ENCODE results near the gene COLEC11.

- TF ChIP-seq ZNF24 (IDR thresholded peaks at IDR 0.05) (no peak), MEF2A (IDR thresholded peaks at IDR 0.05; ENCODE audit: insufficient read depth, low read depth, low read length) (no peak), MLLT1 (IDR thresholded peaks at IDR 0.05) (no peak), SKIL (IDR thresholded peaks at IDR 0.05; ENCODE audit: low read depth, poor library complexity, severe bottlenecking) (no peak), ZNF274 (IDR thresholded peaks at IDR 0.05; ENCODE audit: insufficient read depth, insufficient read length) (no peak), KAT2A (conservative IDR thresholded peaks at IDR 0.05; ENCODE audit: control insufficient read depth, low read depth, low read length) (no peak), EZH2 (IDR thresholded peaks at IDR 0.05; ENCODE audit: borderline replicate concordance, control insufficient read depth, low read depth, low read length) (no peak), CTCF (IDR thresholded peaks at IDR 0.05 in 2 of 3, conservative IDR thresholded peaks at IDR 0.05 in 1 of 3; ENCODE audit: control insufficient read depth in 2 of 3, extremely low read depth in 1 of 3, insufficient read depth in 1 of 3, low read depth in 3 of 3, low read length in 3 of 3) (no peak), SUZ12 (IDR thresholded peaks at IDR 0.05; ENCODE audit: unreplicated experiment) (no peak), USF2 (IDR thresholded peaks at IDR 0.05; ENCODE audit: borderline replicate concordance, low read depth, low read length) (no peak)
Observed at GRCh38 chr2:3652896-3653625, 58.1 kb downstream of the COLEC11 start.

Data from GM12878 (cell line).